Measurements from ENCODE around the gene FMN1. TPM values are rescaled to one million over a fixed set of nuclear protein-coding genes. Genes with fewer than 3 reads are reported as not detected.
"Not testable (repeated sequence)": the region's sequence is repeated elsewhere in the genome, so short reads cannot be mapped to it uniquely, and the experiment has no call there.

The FMN1 gene
- total RNA-seq, 1 experiment from 2014 or later = 11.5 TPM

- DNase-seq (ENCODE audit: low spot score) = no peak
Measured at GRCh38 chr15:33095641-33096040, 98.9 kb downstream of the FMN1 start.

- DNase-seq (ENCODE audit: low spot score) = no peak
Measured at GRCh38 chr15:33094336-33094735, 100.2 kb downstream of the FMN1 start.

GRCh38 chr15:33093222-33093621, 101.3 kb downstream of the FMN1 start:
- DNase-seq (ENCODE audit: low spot score) = no peak

DNA sequence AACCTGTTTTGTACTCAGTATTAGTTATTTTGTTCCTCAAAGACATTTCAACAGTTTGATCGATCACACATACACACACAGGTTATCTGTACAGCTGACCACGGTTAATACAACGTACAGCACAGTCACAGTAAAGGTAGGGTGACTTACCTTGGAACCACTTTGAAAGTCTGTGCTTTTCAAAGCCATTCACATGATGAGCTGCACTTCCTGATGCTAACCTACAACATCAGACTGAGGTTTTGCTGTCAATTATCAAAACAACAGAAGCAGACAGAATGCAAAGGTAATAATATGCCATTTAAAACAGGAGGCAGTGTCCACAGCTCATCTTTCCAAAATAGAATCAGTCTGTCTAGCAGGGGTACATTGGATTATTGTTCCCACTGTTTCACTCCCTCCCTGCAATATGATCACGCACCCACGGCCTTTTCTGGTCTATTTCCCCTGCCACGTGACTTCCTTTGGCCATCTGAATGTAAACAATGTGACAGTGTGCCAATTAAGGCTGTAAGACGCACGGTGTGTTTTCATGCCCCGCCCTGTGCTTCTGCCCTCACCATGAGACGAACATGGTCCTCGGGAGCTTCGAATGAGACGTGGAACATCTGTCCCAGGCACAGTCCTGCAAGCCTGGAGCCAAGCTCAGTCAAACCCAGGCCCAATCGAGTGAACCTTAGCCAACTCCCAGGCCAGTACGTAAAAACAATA, 102.4 kb downstream of the FMN1 start:
- DNase-seq (ENCODE audit: low spot score) = no peak

DNA sequence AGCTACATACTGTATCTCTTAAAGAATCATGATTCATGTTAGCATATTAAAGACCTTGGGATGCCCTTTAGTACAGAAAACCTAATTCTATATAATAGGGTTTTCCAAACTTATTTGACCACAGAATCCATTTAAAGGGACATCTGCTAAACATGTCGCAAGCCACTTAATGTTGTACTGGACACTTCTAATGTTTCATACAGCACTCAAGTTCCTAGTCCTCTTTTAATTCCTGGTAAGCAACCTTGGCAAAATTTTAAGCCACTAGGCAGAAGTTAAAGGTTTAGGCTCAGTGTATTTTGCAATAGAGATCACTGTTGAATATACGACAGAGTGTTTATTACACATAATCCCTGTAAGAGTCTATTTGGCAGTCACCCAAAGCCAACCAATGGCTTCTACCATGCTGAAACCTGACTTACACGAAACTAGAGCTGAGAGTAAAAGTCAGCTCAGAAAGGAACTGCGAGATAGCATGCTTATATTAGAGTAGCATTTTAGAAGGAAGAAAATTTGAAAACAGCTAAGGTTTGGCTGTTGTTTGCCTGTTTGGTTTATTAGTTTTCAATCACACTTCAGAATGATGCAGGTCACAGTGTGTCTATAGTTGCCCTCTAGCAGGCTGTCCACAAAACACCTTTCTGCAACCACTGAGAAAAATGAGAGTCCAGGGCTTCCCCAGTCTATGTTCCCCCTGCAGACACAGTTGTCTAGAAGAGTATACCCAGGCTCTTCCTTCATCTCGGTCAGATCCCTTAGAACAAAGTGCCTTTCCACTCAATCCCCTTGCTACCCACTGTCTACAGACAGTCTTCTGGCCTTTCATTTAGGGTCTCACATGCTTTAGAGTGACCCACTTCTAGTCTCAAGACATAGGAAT, 104.4 kb downstream of the FMN1 start:
- peak; percentile 63 for DNase-seq (ENCODE audit: low spot score)

GRCh38 chr15:33089165-33089877, 105.2 kb downstream of the FMN1 start:
- DNase-seq (ENCODE audit: low spot score) = no peak

GRCh38 chr15:33086500-33087121, 107.9 kb downstream of the FMN1 start:
- peak; percentile 72 for DNase-seq (ENCODE audit: low spot score)

- DNase-seq (ENCODE audit: low spot score) = no peak
Measured at GRCh38 chr15:33084661-33085060, 109.9 kb downstream of the FMN1 start.

DNA sequence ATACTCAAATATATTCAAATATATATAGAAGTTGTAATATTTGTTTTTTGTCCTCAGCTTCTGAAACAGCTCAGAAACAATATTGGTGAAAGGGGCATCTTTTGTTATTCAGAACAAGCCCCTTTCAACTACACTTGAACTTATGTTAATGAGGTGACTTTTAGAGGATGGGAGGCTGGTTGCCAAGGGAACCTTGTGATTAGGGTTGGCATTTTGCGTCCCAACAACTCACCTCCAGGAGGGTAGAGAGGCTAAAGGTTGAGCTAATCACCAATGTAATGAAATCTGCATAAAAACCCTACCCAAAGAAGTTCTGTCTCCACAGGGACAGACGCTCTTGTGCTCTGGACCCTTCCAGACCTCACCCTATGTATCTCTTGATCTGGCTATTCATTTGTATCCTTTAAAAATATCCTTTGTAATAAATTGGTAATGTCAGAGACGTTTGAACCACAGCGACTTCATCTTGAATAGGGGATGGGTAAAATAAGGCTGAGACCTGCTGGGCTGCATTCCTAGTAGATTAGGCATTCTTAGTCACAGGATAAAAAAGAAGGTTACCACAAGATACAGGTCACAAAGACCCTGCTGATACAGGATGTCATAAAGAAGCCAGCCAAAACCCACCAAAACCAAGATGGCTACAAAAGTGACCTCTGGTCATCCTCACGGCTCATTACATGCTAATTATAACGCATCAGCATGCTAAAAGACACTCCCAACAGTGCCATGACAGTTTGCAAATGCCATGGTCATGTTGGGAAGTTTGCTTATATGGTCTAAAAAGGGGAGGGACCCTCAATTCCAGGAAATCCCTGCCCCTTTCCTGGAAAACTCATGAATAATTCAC, 111.1 kb downstream of the FMN1 start:
- peak; percentile 41 for DNase-seq (ENCODE audit: low spot score)

DNA sequence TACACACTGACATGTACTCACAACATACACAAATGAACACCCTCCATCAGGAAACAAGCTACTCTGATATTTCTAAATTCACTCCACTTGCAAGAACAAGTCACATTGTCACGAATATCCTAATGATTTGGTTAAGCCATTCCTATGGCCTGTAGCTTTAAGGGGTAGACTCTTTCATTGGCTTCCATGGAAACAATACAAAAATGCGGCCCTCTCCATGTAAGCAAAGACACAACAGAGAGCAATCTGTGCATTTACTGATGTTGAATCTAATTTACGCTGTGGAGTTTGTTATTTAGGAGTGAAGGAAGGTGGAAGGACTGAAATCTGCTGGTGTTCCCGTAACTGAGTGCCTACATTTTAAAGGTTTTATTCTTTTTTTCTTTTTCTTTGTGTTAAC, 114.5 kb downstream of the FMN1 start:
- DNase-seq (ENCODE audit: low spot score) = no peak

- no peak for DNase-seq (ENCODE audit: low spot score)
Measured at GRCh38 chr15:33078607-33079006, 115.9 kb downstream of the FMN1 start.

DNA sequence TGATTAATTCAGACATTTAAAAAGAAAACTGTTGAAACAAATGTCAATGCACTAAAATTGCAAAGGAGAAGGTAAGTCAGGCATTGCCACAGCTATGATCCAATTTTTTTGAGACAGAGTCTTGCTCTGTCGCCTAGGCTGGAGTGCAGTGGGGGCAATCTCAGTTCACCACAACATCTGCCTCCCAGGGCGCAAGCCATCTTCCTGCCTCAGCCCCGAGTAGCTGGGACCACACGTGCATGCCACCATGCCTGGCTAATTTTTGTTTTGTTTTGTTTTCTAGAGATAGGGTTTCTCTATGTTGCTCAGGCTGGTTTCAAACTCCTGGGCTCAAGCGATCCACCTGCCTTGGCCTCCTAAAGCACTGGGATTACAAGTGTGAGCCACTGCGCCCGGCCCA, 117.6 kb downstream of the FMN1 start:
- DNase-seq (ENCODE audit: low spot score) = no peak

DNA sequence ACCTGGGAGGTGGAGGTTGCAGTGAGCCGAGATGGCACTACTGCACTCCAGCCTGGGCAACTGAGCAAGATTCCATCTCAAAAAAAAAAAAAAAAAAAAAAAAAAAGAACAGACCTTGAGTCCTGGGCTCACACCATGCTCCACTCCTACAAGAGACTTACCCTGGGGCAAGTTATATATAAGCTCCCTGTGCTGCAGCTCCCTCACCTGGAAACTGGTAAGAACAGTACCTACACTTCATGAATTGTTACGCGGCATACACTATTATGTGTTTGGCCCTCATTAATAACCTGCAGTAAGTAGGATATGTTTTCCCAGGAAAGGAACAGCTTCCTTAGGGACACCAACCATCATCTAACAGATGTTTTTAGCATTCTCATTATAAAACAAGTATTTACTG, 119.6 kb downstream of the FMN1 start:
- DNase-seq (ENCODE audit: low spot score) = peak; percentile 29

GRCh38 chr15:33074212-33074611, 120.3 kb downstream of the FMN1 start:
- DNase-seq (ENCODE audit: low spot score) = no peak

DNA sequence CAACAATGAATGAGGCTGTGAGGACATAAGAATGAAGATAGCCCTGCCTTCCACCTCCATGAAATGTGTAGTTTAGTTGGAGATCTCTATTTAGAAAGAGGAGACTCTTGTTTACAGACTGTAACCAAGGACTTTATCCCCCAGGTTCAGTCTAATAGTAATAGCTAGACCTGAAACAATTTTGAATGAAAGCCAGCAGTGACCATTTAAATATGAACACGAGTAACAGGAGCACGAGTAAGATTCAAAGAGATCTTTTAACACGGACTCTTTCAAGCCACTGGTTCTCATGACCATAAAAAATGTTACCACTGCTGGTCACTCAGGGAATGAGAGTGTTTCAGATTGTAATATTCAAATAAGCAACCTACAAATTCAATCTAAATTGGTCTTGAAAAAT, 123.1 kb downstream of the FMN1 start:
- no peak for DNase-seq (ENCODE audit: low spot score)

- not testable (repeated sequence) for DNase-seq (ENCODE audit: low spot score)
Measured at GRCh38 chr15:33069903-33070302, 124.6 kb downstream of the FMN1 start.

- DNase-seq (ENCODE audit: low spot score) = no peak
Measured at GRCh38 chr15:33069161-33069560, 125.4 kb downstream of the FMN1 start.

GRCh38 chr15:33068511-33068990, 126.0 kb downstream of the FMN1 start:
- peak; percentile 97 for DNase-seq (ENCODE audit: low spot score)

DNA sequence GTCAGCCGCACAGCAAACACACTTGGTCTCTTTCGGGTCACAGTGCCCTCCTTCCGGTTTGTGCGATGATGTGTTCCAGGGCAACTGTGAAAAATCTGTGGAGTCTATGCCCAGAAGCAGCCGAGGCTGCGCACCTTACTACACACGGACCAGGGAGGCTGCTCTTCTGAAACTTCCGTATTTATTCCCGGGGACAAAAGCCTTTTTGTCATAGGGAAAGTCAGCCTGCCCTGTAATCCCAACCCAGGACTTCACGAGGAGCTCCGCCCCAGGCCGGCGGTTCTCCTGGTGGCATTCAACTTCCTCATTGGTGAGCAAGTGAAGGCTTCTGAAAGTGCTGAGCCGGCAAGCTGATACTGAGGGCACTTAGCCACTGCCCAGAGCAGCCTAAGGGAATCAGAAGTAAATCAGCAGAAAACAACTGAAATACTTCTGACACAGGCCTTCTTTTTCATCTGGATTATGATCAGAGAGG, 126.5 kb downstream of the FMN1 start:
- DNase-seq (ENCODE audit: low spot score) = peak; percentile 96

- DNase-seq (ENCODE audit: low spot score) = no peak
Measured at GRCh38 chr15:33067456-33067855, 127.1 kb downstream of the FMN1 start.

DNA sequence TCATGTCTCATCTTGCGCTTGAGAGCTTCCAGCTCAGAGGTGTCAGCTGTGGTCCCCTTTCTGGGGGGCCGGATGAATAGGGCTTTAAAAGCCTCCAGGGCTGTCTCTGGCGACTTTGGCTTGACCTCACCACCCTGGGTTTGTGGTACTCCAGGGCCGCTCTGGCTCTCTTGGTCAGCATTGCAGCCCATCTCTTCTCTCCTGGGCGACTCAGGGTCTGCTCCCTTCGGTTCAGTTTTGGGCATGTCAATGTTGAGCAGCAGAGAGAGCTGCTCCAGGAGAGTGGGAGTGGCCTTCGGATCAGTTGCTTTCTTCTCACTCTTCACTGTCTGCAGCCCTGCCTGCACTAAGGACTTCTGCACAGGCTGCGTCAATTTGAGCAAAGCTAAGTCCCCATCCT, 127.9 kb downstream of the FMN1 start:
- DNase-seq (ENCODE audit: low spot score) = peak; percentile 51
